Central memory CD4-positive, alpha-beta T cell (primary cell): ENCODE results near the gene TMOD2.
"Not testable (repeated sequence)": the region's sequence is repeated elsewhere in the genome, so short reads cannot be mapped to it uniquely, and the experiment has no call there.

ENCODE experiments used
- DNase-seq: peaks from one replicate; pipeline ENCODE4 v3.0.0; 2022

The TMOD2 gene

DNA sequence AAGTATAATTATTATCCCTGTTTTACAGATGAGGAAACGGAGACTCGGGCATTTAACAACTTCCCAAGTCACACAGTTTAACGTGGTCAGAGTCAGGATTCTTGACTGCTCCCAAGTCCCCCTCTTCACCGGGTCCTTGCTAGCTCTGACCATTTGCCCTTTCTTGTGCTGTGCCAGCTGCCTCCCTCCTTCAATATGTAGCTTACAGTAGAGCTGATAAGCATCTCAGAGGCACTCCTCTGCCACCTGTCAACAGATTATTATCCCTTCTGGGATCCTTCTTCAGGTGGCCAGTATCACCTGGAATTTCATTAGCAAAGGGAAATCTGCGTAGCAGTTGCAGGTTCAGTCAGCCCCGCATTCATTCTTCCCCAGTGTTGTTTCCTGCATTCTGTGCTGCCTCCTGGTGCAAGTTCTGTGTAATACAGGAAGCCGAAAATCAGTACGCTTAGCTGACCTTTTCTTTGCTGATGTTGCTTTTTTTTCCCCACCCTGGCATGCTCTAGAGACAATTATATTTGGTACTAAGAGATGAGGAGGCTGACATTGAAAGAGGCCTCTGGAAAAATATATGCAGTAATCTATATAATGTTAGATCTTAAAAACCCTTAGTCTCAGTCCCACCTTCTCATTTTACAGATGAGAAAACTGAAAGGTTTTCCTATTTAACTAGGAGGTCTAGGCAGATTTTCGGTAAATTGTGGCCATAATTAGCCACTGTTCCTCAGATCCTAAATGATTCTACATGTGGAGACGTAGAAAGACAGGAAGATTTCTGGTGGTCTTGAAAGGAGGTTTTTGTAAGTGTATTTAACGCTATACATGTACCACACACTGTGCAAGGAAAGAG, 24.8 kb downstream of the TMOD2 start:
- DNase-seq: peak; percentile 25

DNA sequence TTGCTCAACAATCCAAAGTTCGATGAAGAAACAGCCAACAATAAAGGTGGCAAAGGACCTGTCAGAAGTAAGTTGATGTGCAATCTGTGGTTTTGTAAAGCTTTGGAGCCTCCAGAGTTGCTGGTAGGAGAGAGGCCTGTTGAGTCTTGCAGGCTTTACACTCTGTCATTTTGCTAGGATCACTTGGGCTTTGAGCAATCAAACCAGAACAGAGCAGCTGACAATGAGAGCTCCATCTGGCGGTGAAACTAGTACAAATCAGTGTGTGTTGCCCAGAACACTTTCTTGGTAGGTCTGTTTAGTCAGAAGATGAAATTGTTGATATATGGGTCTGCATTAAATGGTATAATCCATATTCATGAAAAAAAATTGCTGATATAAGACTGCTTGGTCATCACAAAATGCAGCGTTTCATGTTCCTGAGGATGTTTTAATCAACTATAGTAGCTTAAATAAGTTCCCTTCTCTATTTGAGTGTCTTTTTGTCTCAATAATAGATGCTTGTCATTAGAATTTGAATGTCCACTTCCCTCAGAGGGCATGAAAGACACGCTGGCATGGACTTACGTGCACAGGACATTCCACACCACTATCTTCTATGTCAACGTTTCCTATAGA, 25.7 kb downstream of the TMOD2 start:
- peak; percentile 56 for DNase-seq

DNA sequence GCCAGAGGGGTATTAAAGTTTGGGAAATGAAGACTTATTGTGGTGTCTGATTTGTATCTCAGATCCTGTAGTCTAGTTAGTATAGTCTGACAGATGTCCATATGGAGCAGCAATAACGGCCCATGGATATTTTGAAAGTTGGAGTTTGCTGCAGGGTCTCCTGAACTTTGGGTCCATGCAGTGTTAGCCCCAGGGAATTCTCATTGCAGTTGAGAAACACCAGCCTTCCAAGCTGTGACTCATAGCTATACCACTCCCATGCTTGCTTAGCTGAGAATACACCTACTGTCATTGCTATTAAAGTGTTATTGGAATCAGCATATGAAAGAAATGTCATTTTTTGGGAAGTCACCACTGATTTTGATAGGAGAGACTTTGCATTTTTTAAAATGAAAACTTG, 29.2 kb downstream of the TMOD2 start:
- DNase-seq: no peak

DNA sequence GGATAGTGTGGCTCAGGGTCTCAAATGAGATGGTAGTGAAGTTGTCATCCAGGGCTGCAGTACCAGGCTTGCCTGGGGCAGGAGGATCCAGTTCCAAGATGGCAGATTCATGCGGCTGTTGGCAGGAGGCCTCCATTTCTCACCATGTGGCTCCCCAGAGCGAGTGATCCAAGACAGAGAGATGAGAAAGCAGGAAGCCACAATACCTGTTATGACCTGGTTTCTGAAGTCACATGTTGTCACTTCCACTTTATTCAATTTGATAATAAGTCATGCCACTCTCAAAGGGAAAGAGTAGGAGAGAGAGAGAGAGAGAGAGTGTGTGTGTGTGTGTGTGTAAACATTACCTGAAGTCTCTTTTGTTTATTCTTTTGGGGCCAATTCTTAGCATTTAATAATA, 30.1 kb downstream of the TMOD2 start:
- DNase-seq: no peak

DNA sequence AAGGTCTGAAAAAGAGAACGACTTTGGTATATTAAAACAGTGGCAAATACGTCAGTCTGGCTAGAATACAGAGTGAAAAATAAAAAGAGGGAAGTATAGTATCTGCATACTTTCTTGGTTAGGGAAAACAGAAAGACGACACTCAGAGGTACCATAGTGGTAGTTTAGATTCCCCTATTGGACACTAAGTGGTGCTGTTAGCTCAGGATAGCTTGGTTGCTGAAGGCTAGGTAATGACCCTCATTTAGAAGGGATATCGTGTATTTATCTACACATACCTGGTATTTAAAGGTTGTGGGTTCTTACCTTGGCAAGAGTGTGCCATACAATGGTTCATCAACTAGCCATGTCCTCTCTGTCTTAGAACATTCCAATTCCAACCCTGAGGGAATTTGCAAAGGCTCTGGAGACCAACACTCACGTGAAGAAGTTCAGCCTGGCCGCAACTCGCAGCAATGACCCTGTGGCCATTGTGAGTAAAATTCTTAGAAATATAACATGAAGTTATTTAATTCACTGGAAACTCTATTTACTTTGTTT, 31.0 kb downstream of the TMOD2 start:
- no peak for DNase-seq

DNA sequence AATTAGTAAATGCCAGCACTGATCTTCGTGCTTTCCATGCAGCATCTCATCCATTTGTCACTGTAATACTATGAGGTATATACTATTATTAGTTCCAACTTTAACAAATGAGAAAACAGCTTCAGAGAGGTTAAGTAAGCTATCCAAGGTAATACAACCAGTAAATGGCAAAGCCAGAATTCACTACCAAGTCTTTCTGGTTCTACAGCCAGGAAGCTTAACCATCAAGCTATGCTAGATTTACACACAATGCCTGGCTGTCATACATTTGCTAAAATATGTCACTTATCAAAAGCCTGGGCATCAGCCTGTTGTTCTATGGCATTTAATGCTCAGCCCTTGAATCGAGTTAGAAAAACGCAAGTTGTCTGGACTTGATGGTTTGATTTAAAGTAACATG, 32.6 kb downstream of the TMOD2 start:
- DNase-seq: no peak

DNA sequence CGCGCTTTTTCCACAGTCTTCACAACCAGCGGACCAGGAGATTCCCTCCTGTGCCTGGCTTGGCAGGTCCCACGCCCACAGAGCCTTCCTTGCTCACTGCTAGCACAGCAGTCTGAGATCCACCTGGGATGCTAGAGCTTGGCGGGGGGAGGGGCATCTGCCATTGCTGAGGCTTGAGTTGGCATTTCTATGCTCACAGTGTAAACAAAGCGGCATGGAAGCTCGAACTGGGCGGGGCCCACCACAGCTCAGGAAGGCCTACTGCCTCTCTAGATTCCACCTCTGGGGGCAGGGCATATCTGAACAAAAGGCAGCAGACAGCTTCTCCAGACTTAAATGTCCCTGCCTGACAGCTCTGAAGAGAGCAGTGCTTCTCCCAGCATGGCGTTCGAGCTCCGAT, 35.7 kb downstream of the TMOD2 start:
- not testable (repeated sequence) for DNase-seq

DNA sequence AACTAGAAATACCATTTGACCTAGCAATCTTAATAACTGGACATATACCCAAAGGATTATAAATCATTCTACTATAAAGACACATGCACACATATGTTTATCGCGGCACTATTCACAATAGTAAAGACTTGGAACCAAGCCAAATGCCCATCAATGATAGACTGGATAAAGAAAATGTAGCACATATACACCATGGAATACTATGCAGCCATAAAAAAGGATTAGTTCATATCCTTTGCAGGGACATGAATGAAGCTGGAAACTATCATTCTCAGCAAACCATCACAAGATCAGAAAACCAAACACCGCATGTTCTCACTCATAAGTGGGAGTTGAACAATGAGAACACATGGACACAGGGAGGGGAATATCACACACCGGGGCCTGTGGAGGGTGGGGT, 41.1 kb downstream of the TMOD2 start:
- not testable (repeated sequence) for DNase-seq

DNA sequence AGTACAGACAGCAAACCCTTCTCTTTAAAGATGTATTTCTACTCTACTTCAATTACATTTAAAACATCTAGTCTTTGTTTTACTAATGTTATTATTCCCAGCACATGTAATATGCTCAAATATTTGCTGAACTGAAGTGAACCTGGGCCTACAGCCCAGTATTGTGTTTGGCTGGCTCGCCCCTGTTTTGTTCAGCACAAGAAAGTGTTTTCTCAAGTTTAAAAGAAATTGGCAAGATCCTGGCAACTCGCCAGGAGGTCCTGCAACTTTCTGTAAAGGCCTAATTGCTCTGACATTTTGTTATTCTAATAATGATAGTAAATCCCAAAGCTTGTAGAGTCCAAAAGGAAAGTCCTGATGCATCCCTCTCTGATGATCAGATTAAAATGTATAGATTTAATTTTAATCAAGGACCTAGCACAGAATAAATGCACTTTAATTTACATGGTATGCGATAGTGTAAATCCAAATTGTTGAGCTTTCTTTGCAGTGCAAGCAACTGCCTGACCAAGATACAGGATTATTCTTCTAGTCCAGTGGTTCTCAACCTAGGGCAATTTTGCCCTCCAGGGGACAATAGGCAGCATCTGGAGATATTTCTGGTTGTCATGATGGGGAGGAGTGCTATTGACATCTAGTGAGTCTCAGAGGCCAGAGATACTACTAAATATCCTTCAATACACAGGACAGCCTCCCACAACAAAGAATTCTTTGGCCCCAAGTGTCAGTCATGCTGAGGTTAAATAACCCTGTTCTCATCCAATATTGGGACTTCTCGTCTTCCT, 42.3 kb downstream of the TMOD2 start:
- DNase-seq: no peak

DNA sequence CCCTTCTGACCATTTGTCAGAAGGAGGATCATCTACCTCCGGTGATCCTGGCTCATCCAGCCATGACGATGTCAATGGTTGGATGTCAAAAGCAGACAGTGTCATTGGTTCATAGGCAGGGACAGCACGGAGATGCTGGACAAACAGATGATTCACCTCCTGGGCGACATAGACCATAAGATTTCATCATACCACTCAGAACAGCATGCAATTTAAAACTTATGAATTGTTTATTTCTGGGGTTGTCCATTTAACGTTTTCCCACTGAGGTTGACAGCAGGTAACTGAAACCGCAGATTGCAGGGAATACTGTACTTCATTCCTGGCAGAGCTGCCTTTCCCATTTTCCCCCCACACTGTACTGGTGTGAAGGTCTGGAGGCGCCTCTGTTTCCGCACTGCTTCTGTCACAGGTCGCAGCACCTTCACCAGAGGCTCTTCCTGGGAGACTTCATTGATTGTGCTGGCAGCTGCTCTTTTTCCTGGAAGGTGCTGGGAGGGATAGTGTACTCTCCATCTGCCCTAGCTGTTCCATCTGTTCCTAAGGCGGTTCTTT, 45.5 kb downstream of the TMOD2 start:
- DNase-seq: no peak

DNA sequence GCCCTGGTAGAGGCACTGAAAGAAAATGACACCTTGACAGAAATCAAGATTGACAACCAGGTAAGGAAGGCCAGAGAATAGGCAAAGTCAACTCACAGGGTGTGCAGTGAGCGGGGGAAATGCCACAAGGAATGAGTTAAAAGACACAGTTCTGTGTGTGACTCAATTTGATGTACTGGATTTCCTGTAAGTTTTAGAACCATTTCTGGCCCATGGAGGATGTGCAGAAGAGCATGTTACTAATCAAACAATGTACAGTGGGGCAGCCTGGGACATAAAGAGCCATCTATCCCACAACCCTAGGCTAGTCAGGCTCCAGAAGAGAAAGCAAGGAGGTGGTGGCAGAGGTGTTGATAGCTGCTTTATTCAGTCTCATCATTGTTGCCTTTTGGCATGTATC, 46.9 kb downstream of the TMOD2 start:
- no peak for DNase-seq

DNA sequence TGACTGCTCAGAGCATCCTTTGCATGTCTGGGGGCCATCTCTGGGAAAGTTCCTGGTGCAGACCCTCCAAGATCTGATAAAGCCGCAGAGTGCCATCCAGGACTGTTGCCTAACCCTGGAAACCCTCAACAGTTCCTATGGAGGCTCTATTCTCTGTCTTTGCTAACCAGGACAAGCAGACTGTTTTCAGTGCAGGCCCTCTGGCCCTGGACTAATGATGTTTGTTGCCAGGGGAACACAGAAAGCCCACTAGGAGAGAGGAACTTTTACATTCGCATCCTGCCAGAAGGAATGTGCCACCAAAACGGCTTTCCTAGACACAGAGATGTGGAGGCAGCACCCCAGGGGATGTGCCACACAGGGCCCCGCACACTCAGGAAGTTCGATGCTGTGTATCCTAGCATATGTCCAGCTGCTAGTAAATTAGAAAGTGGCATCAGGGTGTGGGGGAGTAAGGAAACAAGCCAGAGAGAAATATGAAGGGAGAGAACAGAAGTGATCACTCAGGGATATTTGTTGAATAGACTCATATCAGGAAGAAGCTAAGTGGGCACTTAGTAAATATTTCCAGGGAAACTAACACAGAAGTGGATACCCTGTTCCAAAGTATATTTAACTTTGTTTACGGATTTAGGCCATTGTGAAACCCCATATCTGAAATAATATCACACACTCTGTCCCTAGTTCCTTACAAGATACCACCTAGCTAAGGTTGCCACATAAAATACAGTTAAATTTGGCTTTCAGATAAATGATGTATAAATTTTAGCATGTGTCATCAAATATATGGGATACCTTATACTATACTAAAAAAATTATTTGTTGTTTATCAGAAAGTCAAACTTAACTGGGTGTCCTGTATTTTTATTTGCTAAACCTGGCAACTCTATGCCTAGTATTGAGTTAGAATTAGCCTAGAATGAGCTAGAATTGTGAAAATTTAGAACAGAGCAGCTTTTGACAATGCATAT, 48.2 kb downstream of the TMOD2 start:
- no peak for DNase-seq

DNA sequence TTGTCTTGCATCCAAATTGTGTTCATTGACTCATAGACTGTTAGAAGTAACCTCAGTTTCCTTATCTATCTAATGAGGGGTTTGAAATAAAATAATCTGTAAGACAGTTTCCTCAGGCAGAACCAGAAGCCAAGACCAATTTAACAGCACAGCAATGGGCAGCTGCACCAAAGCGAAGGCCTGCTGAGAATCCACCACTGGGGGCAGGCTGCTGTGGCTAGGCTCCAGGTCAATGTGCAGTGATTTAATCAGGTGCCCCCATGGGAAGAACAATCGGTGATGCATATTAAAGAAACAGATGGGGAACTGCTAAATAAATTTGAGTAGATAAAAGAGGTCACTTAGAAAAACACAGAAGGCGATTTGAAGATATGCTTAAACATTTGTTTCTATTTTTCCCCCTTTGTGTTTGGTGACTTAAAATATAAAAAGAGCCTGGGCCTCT, 50.0 kb downstream of the TMOD2 start:
- no peak for DNase-seq

DNA sequence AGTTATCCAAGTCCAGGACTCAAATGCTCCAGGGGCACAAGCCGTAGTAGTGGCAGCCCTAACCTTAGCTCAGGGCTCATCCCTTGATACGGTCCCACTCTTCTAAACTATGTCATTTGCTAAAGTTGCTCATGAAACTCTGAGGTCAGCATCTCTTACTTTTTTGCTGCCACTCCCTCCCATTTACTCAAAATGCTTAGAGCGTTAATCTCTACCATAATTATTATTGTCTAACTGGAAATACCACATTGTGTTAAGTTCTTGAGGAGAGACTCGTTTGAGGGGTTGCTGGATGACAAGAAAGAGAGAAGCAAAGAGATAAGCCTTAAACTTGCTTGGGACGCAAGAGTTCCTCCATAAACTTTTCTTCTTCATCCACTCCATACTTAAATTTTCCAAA, 51.2 kb downstream of the TMOD2 start:
- DNase-seq: no peak

DNA sequence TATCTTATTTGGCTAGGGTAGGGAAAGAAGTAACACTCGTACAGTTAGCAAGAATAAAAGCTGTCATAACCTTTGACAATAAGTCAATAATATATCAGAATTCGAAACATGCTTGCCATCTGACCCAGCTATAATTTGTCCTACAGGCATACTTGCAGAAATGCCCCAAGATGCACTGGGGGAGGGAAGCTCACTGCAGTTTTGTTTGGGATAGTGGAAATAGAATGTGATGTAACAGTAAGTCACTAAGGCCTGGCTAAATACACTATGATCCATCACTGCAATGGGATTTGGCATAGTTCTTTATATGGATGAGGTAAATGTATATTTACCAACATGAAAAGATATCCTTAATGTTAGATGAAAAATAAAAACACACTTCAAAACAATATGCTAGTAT, 52.6 kb downstream of the TMOD2 start:
- DNase-seq: no peak

DNA sequence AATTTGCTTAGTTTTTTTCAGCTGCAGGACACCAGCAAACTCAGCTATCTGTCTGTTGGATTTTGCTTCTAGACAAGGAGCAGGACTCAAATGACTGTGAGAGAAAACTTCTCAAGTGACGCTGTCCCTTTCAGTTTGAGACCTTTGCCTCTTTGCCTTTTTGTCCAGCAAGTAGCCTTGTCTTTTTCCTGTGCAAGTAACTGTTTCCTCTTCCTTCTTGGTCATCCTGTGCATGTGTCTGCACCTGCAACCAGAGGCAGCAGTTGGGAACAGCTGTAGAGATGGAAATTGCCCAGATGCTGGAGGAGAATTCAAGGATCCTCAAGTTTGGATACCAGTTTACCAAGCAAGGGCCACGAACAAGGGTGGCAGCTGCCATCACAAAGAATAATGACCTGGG, 54.7 kb downstream of the TMOD2 start:
- DNase-seq: no peak

DNA sequence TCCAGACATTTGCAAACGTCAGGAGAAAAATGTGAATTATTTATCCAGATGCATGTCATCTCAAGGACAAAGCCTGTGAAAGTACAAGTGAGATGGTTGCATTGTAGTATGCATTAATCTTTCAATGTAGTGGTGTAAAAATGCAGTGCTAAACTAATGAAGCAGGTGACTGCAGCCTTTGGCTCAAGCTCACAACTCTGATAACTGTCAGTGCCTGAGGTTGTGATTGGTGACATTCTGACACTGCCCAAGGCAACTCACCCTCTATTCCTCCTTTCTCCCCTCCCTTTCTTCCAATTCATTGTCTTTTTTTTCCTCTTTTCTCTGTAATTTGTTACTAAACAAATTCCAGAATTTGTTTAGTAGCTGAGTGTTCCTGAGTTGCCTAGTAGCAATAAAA, 58.1 kb downstream of the TMOD2 start:
- DNase-seq: no peak

DNA sequence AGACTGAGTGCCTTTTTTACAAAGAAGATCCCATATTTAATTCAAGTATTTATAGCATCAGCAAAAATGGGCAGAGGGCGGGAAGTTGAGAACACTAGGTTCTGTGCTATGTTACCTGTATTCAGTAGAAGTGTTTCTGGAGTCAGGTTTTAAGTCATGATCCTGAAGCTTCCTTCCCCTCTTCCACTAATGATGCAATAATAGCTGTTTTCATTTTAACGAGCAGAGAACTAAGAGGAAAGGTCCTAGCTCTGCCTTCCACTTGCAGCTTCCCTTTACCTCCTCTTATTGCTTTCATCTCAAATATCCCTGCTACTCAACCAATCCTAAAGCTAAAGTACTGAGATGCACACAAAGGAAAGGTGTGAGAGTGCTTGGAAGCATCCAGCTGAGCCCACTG, 61.2 kb downstream of the TMOD2 start:
- no peak for DNase-seq

DNA sequence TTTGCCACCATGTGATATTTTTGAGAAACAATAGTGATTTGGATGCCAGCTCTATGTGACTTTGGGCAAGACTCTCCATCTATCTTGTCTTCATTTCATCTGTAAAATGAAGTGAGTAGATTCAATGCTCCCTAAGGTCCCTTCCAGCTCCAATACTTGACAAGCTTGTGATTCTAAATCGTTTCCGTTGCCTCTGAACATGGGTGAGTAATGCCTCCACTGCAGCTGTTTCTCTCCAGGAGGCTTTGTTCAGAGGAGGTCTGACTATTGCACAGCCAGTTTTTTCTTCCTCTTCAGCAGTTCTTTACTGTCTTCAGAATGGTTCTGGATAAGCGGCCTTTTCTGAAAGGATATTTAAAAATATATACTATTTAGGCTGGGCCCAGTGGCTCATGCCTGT, 63.2 kb downstream of the TMOD2 start:
- DNase-seq: no peak

DNA sequence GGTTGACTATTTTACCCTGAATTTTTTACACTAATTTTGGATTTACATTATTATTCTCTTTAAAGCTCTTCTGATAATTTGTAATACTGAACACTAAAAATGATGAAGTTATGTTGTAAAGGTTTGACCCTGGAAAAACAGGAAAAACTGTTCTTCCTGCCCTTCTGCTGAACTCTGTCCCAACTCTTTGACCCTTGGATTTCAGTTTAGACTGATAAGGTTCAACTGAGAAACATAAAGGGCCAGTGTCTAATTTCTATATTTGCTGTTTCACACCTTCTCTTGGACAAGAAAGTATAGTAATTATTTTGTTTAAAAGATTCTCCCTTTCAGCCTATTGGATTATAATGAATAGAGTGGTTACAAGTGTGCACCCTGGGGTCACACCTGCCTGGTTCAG, 65.2 kb downstream of the TMOD2 start:
- no peak for DNase-seq

DNA sequence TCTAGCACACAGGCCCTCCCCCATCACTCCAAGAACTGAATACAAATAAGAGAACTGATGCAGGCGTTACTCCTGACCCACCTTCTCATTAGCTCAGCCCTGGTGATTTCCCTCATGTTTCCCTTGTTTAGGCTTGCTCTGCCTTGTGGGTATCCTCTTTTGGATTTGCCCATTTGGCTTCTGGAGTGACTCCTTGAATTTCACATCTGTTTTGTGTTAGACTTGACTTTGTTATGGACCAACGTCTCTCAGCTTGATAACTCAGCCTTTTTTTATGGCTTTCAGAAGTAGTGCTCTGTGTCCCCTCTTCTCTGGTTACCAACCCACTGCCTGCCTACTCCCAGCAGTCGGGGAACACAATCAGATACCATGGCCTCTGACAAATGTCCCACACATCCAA, 66.8 kb downstream of the TMOD2 start:
- DNase-seq: no peak

DNA sequence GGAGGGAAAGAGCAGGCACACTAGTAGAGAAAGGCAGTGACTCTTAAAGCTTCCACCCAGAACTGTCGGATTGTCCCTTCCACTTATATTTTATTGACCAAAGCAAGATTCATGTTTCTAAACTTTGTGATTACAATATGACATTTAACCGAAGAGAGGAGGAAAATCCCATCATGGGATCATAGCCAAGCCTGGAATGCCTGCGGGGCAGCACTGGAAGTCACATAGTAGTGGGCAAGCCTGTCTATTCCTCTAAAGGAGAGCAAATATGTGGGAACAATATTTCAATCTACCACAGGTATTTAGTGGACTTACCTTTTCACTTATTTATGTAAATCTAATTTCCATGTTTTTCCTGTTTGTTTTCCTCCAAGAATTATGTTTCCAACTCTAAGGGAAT, 74.3 kb downstream of the TMOD2 start:
- DNase-seq: no peak
